NCI-H2196 treated with DMSO at 0.1 percent for 48 hours (cell line): ENCODE results near the gene MIPOL1.
"Not testable (repeated sequence)": the region's sequence is repeated elsewhere in the genome, so short reads cannot be mapped to it uniquely, and the experiment has no call there.

ENCODE experiments used
- DNase-seq: peaks from one replicate; lab custom pipeline; 2025; ENCODE audit not compliant: unreplicated experiment; lab: John Stamatoyannopoulos, UW

The MIPOL1 gene

GRCh38 chr14:37397157-37397940 lies 199.6 kb downstream of the MIPOL1 start:
- DNase-seq = not testable (repeated sequence)

GRCh38 chr14:37397941-37398215 lies 200.1 kb downstream of the MIPOL1 start:
- DNase-seq = no peak

- no peak for DNase-seq
Observed at GRCh38 chr14:37399517-37399916, 201.8 kb downstream of the MIPOL1 start.

- DNase-seq = no peak
Observed at GRCh38 chr14:37401093-37401492, 203.4 kb downstream of the MIPOL1 start.

GRCh38 chr14:37403626-37404025 lies 205.9 kb downstream of the MIPOL1 start:
- no peak for DNase-seq

GRCh38 chr14:37406095-37406494 lies 208.4 kb downstream of the MIPOL1 start:
- DNase-seq = no peak

GRCh38 chr14:37411079-37411735 lies 213.5 kb downstream of the MIPOL1 start:
- peak; percentile 49 for DNase-seq

GRCh38 chr14:37413050-37413449 lies 215.3 kb downstream of the MIPOL1 start:
- no peak for DNase-seq

GRCh38 chr14:37413504-37414003 lies 215.8 kb downstream of the MIPOL1 start:
- no peak for DNase-seq

- DNase-seq = no peak
Observed at GRCh38 chr14:37416264-37416663, 218.5 kb downstream of the MIPOL1 start.

- DNase-seq = no peak
Observed at GRCh38 chr14:37417151-37417550, 219.4 kb downstream of the MIPOL1 start.

GRCh38 chr14:37417833-37418232 lies 220.1 kb downstream of the MIPOL1 start:
- no peak for DNase-seq

GRCh38 chr14:37420622-37421021 lies 222.9 kb downstream of the MIPOL1 start:
- no peak for DNase-seq

- no peak for DNase-seq
Observed at GRCh38 chr14:37422319-37422718, 224.6 kb downstream of the MIPOL1 start.

- no peak for DNase-seq
Observed at GRCh38 chr14:37422748-37423147, 225.0 kb downstream of the MIPOL1 start.

GRCh38 chr14:37428954-37429353 lies 231.2 kb downstream of the MIPOL1 start:
- no peak for DNase-seq

GRCh38 chr14:37429618-37430017 lies 231.9 kb downstream of the MIPOL1 start:
- DNase-seq = no peak

GRCh38 chr14:37434867-37435266 lies 237.1 kb downstream of the MIPOL1 start:
- no peak for DNase-seq

- DNase-seq = no peak
Observed at GRCh38 chr14:37436519-37436918, 238.8 kb downstream of the MIPOL1 start.

- no peak for DNase-seq
Observed at GRCh38 chr14:37437490-37437889, 239.8 kb downstream of the MIPOL1 start.

GRCh38 chr14:37438444-37438843 lies 240.7 kb downstream of the MIPOL1 start:
- DNase-seq = no peak

- DNase-seq = no peak
Observed at GRCh38 chr14:37443461-37443860, 245.7 kb downstream of the MIPOL1 start.
